Muscle of back (tissue), 11 donors: Measurements from ENCODE around the gene MAF. TPM values are rescaled to one million over a fixed set of nuclear protein-coding genes. Genes with fewer than 3 reads are reported as not detected.

Experiments
- DNase-seq, 3 donors: peaks; one replicate each; pipeline versions ENCODE4 v3.0.0 to v3.0.0-alpha.2; 2013
- polyA plus RNA-seq, 10 donors: library from polyadenylated mRNA; unstranded; fragments of 120-200 nt; gene quantifications; one replicate each; pipeline ENCODE4 v1.2.1, GENCODE V29; 2013; ENCODE audit not compliant: insufficient read length in 10 of 10

MAF gene
- polyA plus RNA-seq, 10 donors = 26.1 to 37.1 (median 31.4) TPM

DNA sequence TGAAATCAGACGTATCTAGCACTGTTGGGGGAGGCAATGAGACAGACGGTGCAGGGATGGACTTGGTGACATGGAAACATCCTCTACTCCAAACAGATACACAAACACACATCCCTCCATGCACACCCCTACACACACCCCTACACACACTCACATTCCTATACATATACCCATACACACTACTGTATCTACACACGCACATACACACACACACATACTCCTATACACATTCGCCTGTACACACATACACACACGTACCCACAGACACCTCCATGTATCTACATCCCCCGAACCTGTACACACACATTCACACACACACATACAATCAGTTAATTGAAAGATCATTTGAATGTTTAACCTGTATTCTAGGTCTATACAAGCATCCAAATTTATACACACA, 53.5 kb downstream of the MAF start:
- no peak for DNase-seq
